Trophoblast cell (in vitro differentiated cells and primary cell): ENCODE results near the gene ADARB1.

Experiments used
- DNase-seq, 2 donors: peaks; one replicate each; pipeline ENCODE4 v3.0.0-alpha.2; 2016
- H2AFZ ChIP-seq: 2 replicates; pipeline ENCODE4 v1.6.1; 2013; ENCODE audit warnings: low read length, moderate library complexity, mild to moderate bottlenecking; ENCODE audit not compliant: insufficient read depth, poor library complexity
- H2AK5ac ChIP-seq: 2 replicates; pipeline ENCODE4 v1.6.1; 2013; ENCODE audit warnings: mild to moderate bottlenecking, low read length
- H2BK120ac ChIP-seq: 2 replicates; pipeline ENCODE4 v1.6.1; 2013; ENCODE audit warnings: low read length, mild to moderate bottlenecking, moderate library complexity; ENCODE audit not compliant: insufficient read depth, poor library complexity
- H2BK12ac ChIP-seq: 2 replicates; pipeline ENCODE4 v1.6.1; 2013; ENCODE audit warnings: mild to moderate bottlenecking, low read length, moderate library complexity
- H2BK5ac ChIP-seq: 2 replicates; pipeline ENCODE4 v1.6.1; 2013; ENCODE audit warnings: low read length, low read depth, moderate library complexity, mild to moderate bottlenecking; ENCODE audit not compliant: poor library complexity
- H3K14ac ChIP-seq: 2 replicates; pipeline ENCODE4 v1.6.1; 2013; ENCODE audit warnings: mild to moderate bottlenecking, low read length
- H3K18ac ChIP-seq: 2 replicates; pipeline ENCODE4 v1.6.1; 2013; ENCODE audit warnings: mild to moderate bottlenecking, low read length
- H3K23ac ChIP-seq: 2 replicates; pipeline ENCODE4 v1.6.1; 2013; ENCODE audit warnings: low read length
- H3K27ac ChIP-seq: 2 replicates; pipeline ENCODE4 v1.5.1; 2013; ENCODE audit warnings: low read depth, mild to moderate bottlenecking, inconsistent platforms, low read length, moderate library complexity
- H3K27me3 ChIP-seq: 2 replicates; pipeline ENCODE4 v1.6.1; 2013; ENCODE audit warnings: inconsistent platforms, mild to moderate bottlenecking, low read length, moderate library complexity; ENCODE audit not compliant: insufficient read depth
- H3K36me3 ChIP-seq, 2 experiments: 1 replicate in 1 of 2; 2 replicates in 1 of 2; pipeline ENCODE4 v1.6.1; 2013; ENCODE audit warnings: low read length in 2 of 2, mild to moderate bottlenecking in 2 of 2, moderate library complexity in 1 of 2; ENCODE audit not compliant: insufficient read depth in 2 of 2, control insufficient read depth in 1 of 2
- H3K4ac ChIP-seq: 2 replicates; pipeline ENCODE4 v1.6.1; 2013; ENCODE audit warnings: low read depth, mild to moderate bottlenecking, low read length, moderate library complexity
- H3K4me1 ChIP-seq, 2 experiments: 1 replicate in 1 of 2; 2 replicates in 1 of 2; pipeline ENCODE4 v1.6.1; 2013; ENCODE audit warnings: low read length in 2 of 2, mild to moderate bottlenecking in 2 of 2, moderate library complexity in 1 of 2; ENCODE audit not compliant: insufficient read depth in 2 of 2, control insufficient read depth in 1 of 2
- H3K4me2 ChIP-seq: 2 replicates; pipeline ENCODE4 v1.6.1; 2013; ENCODE audit warnings: inconsistent platforms, mild to moderate bottlenecking, low read length, moderate library complexity
- H3K4me3 ChIP-seq: 2 replicates; pipeline ENCODE4 v1.5.1; 2013; ENCODE audit warnings: mild to moderate bottlenecking, low read depth, low read length, inconsistent platforms
- H3K79me1 ChIP-seq: one replicate; pipeline ENCODE4 v1.6.1; 2013; ENCODE audit warnings: low read length
- H3K79me2 ChIP-seq: 2 replicates; pipeline ENCODE4 v1.6.1; 2013; ENCODE audit warnings: low read length, mild to moderate bottlenecking; ENCODE audit not compliant: control insufficient read depth, insufficient read depth, poor library complexity
- H3K9ac ChIP-seq: 2 replicates; pipeline ENCODE4 v1.6.1; 2013; ENCODE audit warnings: mild to moderate bottlenecking, low read length
- H3K9me3 ChIP-seq: 2 replicates; pipeline ENCODE4 v1.6.1; 2013; ENCODE audit warnings: low read depth, mild to moderate bottlenecking, control low read depth, inconsistent platforms, low read length; ENCODE audit not compliant: insufficient read depth
- H4K12ac ChIP-seq: 2 replicates; pipeline ENCODE4 v1.6.1; 2013; ENCODE audit warnings: low read depth, mild to moderate bottlenecking, low read length, moderate library complexity
- H4K8ac ChIP-seq: 2 replicates; pipeline ENCODE4 v1.6.1; 2013; ENCODE audit warnings: low read depth, mild to moderate bottlenecking, low read length, moderate library complexity
- H4K91ac ChIP-seq: one replicate; pipeline ENCODE4 v1.6.1; 2013; ENCODE audit warnings: low read depth, mild to moderate bottlenecking, low read length, moderate library complexity
- WGBS: extraction: QIAGEN DNeasy Blood & Tissue Kit; methylation state at CpG from one replicate; pipeline ENCODE4 v1.1.7; 2013; ENCODE audit warnings: missing lambda C conversion rate; ENCODE audit not compliant: insufficient read length, insufficient coverage; ENCODE audit errors: extremely low coverage; 5-methylcytosine and 5-hydroxymethylcytosine counted together

The ADARB1 gene

DNA sequence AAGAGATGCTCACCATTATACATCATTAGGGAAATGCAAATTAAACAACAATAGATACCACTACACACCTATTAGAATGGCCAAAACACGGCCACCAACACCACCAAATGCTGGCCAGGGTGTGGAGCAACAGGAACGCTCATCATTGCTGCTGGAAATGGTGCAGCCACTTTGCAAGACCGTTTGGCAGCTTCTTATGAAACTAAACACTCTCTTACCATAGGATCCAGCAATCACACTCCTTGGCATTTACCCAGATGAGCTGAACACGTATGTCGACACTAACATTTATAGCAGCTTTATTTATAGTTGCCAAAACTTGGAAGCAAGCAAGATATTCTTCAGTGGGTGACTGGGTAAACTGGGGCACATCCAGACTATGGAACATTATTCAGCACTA lies 28.9 kb upstream of the ADARB1 start:
- H4K91ac ChIP-seq: no peak overlapping the region
- H3K4ac ChIP-seq: no peak overlapping the region
- H3K14ac ChIP-seq: no peak overlapping the region
- H3K4me2 ChIP-seq: no peak overlapping the region
- H3K4me1 ChIP-seq: no peaks in the 10 kb centered on the region
- no peak overlapping the region for H3K27ac ChIP-seq
- H3K27me3 ChIP-seq: no peaks in the 10 kb centered on the region
- H3K23ac ChIP-seq: no peak overlapping the region
- no peak overlapping the region for H3K18ac ChIP-seq
- H4K8ac ChIP-seq: no peak overlapping the region
- H3K4me3 ChIP-seq: no peak overlapping the region
- no peaks in the 10 kb centered on the region for H3K79me1 ChIP-seq
- no peak overlapping the region for H2AFZ ChIP-seq
- no peaks in the 10 kb centered on the region for H3K36me3 ChIP-seq
- H3K9ac ChIP-seq: no peak overlapping the region
- no peaks in the 10 kb centered on the region for H3K79me2 ChIP-seq
- no CpG with 5 or more reads among the region's 5 CpGs for WGBS
- H4K12ac ChIP-seq: no peak overlapping the region
- H2BK5ac ChIP-seq: no peak overlapping the region
- H2BK12ac ChIP-seq: no peak overlapping the region
- peaks cover 1% of the 10 kb centered on the region for H3K9me3 ChIP-seq
- DNase-seq: no peak
- no peak overlapping the region for H2AK5ac ChIP-seq
- no peak overlapping the region for H2BK120ac ChIP-seq

DNA sequence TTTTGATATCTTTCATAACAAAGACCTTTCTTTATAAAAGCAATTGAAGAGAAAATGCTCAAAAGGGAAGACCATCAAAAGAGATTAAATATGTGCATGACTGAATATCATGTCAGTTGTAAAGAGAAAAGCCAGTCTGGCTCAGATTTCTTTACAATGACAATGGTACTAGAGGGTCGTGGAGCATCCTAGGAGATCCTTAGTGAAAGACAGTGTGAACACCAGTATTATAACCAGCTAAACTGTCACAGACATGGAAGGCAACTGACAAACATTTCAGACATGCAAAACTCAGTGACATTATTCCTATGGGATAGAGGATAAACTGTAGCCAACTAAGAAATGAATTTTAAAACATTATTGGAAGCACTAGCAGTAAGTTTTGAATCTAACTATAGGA lies 27.1 kb upstream of the ADARB1 start:
- H4K91ac ChIP-seq: no peak overlapping the region
- no peak overlapping the region for H2AFZ ChIP-seq
- DNase-seq: no peak
- no peak overlapping the region for H4K8ac ChIP-seq
- no peak overlapping the region for H3K18ac ChIP-seq
- H2BK12ac ChIP-seq: no peak overlapping the region
- H3K23ac ChIP-seq: no peak overlapping the region
- H3K4me3 ChIP-seq: no peak overlapping the region
- no peak overlapping the region for H3K14ac ChIP-seq
- no peaks in the 10 kb centered on the region for H3K79me1 ChIP-seq
- H3K36me3 ChIP-seq: no peaks in the 10 kb centered on the region
- H3K9ac ChIP-seq: no peak overlapping the region
- no peaks in the 10 kb centered on the region for H3K4me1 ChIP-seq
- H3K4ac ChIP-seq: no peak overlapping the region
- H2BK5ac ChIP-seq: no peak overlapping the region
- no peaks in the 10 kb centered on the region for H3K27me3 ChIP-seq
- no CpG with 5 or more reads among the region's 1 CpG for WGBS
- no peak overlapping the region for H2BK120ac ChIP-seq
- H3K79me2 ChIP-seq: no peaks in the 10 kb centered on the region
- H3K27ac ChIP-seq: no peak overlapping the region
- peaks cover 1% of the 10 kb centered on the region for H3K9me3 ChIP-seq
- H2AK5ac ChIP-seq: no peak overlapping the region
- H4K12ac ChIP-seq: no peak overlapping the region
- no peak overlapping the region for H3K4me2 ChIP-seq

DNA sequence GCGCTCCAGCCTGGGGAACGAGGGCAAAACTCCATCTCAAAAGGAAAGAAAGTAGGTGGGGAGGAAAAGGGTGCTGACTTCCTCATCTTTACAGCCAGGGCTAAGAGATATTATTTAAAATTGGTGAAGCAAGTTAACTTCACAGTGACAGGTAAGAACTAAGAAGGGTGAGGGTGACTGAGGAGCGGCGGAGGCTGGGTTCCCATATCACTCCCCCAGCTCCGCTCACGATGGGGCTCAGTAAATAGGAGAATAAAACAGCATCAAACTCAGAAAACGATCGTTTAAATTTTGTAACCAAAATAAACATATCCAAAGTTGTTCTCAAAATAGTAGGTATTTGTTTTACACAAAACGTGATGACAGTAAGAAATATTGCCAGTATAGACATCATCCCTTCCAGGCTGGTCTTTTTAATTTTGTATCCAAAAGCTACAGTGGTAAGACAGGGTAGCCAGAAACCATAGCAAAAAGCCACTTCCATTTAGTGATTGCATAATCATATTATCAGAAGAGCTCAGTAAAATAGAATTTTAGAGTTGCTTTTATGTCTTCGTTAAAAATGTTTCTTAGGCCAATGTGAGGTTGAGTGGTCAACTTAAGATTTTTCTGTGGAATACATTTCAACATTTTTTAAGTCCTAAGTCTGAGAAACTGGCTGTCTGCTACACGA lies 26.2 kb upstream of the ADARB1 start:
- peaks cover 1% of the 10 kb centered on the region for H3K9me3 ChIP-seq
- H3K14ac ChIP-seq: no peak overlapping the region
- no peak overlapping the region for H3K9ac ChIP-seq
- H2BK12ac ChIP-seq: no peak overlapping the region
- no peak overlapping the region for H3K4me2 ChIP-seq
- H2BK5ac ChIP-seq: no peak overlapping the region
- H3K23ac ChIP-seq: no peak overlapping the region
- WGBS: no CpG with 5 or more reads among the region's 11 CpGs
- H3K27me3 ChIP-seq: no peaks in the 10 kb centered on the region
- H3K79me2 ChIP-seq: no peaks in the 10 kb centered on the region
- H2BK120ac ChIP-seq: no peak overlapping the region
- no peak for DNase-seq
- no peak overlapping the region for H2AK5ac ChIP-seq
- H4K8ac ChIP-seq: no peak overlapping the region
- H3K4ac ChIP-seq: no peak overlapping the region
- H3K36me3 ChIP-seq: no peaks in the 10 kb centered on the region
- no peak overlapping the region for H3K18ac ChIP-seq
- no peak overlapping the region for H4K91ac ChIP-seq
- H3K27ac ChIP-seq: no peak overlapping the region
- no peaks in the 10 kb centered on the region for H3K4me1 ChIP-seq
- no peak overlapping the region for H4K12ac ChIP-seq
- no peak overlapping the region for H2AFZ ChIP-seq
- no peaks in the 10 kb centered on the region for H3K79me1 ChIP-seq
- H3K4me3 ChIP-seq: no peak overlapping the region

DNA sequence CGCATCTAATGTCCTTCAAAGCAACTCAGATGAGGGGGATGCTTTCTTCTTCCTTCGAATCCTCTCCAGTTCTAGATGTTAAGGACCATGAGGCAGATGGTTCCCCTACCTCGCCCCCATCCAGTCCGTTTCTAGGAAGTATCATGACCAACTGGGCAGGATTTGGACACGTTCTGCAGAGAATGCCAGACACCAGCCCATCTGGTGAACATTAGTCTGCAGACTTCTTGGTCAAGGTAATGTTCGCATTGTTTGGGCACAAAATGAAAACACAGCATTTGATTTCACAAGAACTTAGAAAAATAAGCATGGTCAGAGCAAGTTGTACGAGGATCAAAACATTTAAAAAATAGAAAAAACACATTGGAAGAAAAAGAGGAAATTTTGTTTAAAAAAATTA lies 25.4 kb upstream of the ADARB1 start:
- H3K23ac ChIP-seq: no peak overlapping the region
- H3K4ac ChIP-seq: no peak overlapping the region
- no peak overlapping the region for H4K91ac ChIP-seq
- H3K4me3 ChIP-seq: no peak overlapping the region
- no peaks in the 10 kb centered on the region for H3K79me1 ChIP-seq
- H4K8ac ChIP-seq: no peak overlapping the region
- H3K18ac ChIP-seq: no peak overlapping the region
- no peak overlapping the region for H3K9ac ChIP-seq
- H3K4me2 ChIP-seq: no peak overlapping the region
- no peak overlapping the region for H3K14ac ChIP-seq
- H3K9me3 ChIP-seq: peaks cover 1% of the 10 kb centered on the region
- no peak for DNase-seq
- H3K36me3 ChIP-seq: no peaks in the 10 kb centered on the region
- H2BK12ac ChIP-seq: no peak overlapping the region
- H3K27ac ChIP-seq: no peak overlapping the region
- no peak overlapping the region for H2BK5ac ChIP-seq
- no peaks in the 10 kb centered on the region for H3K27me3 ChIP-seq
- peaks cover 2% of the 10 kb centered on the region for H3K79me2 ChIP-seq
- H4K12ac ChIP-seq: no peak overlapping the region
- no CpG with 5 or more reads among the region's 7 CpGs for WGBS
- no peak overlapping the region for H2AK5ac ChIP-seq
- no peak overlapping the region for H2BK120ac ChIP-seq
- H2AFZ ChIP-seq: no peak overlapping the region
- no peaks in the 10 kb centered on the region for H3K4me1 ChIP-seq
